Type B pancreatic cell (in vitro differentiated cells): ENCODE measurements around the gene ZNF827. TPM values are rescaled to one million over a fixed set of nuclear protein-coding genes. Genes with fewer than 3 reads are reported as not detected.

Source experiments
- DNase-seq: peaks from one replicate; pipeline ENCODE4 v3.0.0; 2021; ENCODE audit warnings: mixed read lengths; ENCODE audit not compliant: unreplicated experiment; ENCODE audit errors: extremely low spot score
- H3K27ac Mint-ChIP-seq: 2 replicates; pipeline ENCODE4 v1.8.0; 2021; ENCODE audit warnings: mild to moderate bottlenecking, mixed read lengths
- H3K27me3 Mint-ChIP-seq: 2 replicates; pipeline ENCODE4 v1.8.0; 2021; ENCODE audit warnings: mixed read lengths
- H3K36me3 Mint-ChIP-seq: 2 replicates; pipeline ENCODE4 v1.8.0; 2021; ENCODE audit warnings: mixed read lengths
- H3K4me1 Mint-ChIP-seq: one replicate; pipeline ENCODE4 v1.8.0; 2021; ENCODE audit warnings: mixed read lengths; ENCODE audit not compliant: unreplicated experiment
- H3K4me3 Mint-ChIP-seq: 2 replicates; pipeline ENCODE4 v1.8.0; 2021; ENCODE audit warnings: mild to moderate bottlenecking, mixed read lengths
- H3K9me3 Mint-ChIP-seq: 2 replicates; pipeline ENCODE4 v1.8.0; 2021; ENCODE audit warnings: mixed read lengths
- CTCF ChIP-seq: fragments of 200-600 bp; sonication (generic); conservative IDR thresholded peaks from 2 replicates; pipeline ENCODE4 v1.5.0; 2021; ENCODE audit warnings: antibody characterized with exemption, mild to moderate bottlenecking
- total RNA-seq: library from RNA; stranded (reverse); gene quantifications from 2 replicates; pipeline ENCODE4 v1.2.1, GENCODE V29; 2021; ENCODE audit warnings: low replicate concordance

Gene ZNF827
- total RNA-seq, 1 donor from 2014 or later: 39.9 TPM

GRCh38 chr4:145805490-145805889 lies 133.1 kb downstream of the ZNF827 start:
- DNase-seq: no peak
- Mint-ChIP-seq H3K27me3 (no peaks in the 10 kb centered on the region), H3K9me3 (peaks cover 9% of the 10 kb centered on the region), H3K4me1 (peaks cover 12% of the 10 kb centered on the region), H3K36me3 (peaks cover 20% of the 10 kb centered on the region), H3K4me3 (peak overlapping the region; percentile 23), H3K27ac (peak overlapping the region; percentile 84)
- no peak for TF ChIP-seq CTCF

- no peak for TF ChIP-seq CTCF
- no peaks in the 10 kb centered on the region for H3K27me3 Mint-ChIP-seq
- H3K9me3 Mint-ChIP-seq: peaks cover 5% of the 10 kb centered on the region
- H3K4me1 Mint-ChIP-seq: peaks cover 12% of the 10 kb centered on the region
- H3K36me3 Mint-ChIP-seq: peaks cover 17% of the 10 kb centered on the region
- H3K27ac Mint-ChIP-seq: peak overlapping the region; percentile 4
- no peak for DNase-seq
- no peak overlapping the region for H3K4me3 Mint-ChIP-seq
Observed at GRCh38 chr4:145804116-145804515, 134.5 kb downstream of the ZNF827 start.

GRCh38 chr4:145799223-145799622 lies 139.4 kb downstream of the ZNF827 start:
- Mint-ChIP-seq H3K4me3 (no peak overlapping the region), H3K27me3 (no peaks in the 10 kb centered on the region), H3K9me3 (no peaks in the 10 kb centered on the region), H3K36me3 (peaks cover 17% of the 10 kb centered on the region), H3K27ac (no peak overlapping the region), H3K4me1 (peaks cover 4% of the 10 kb centered on the region)
- no peak for DNase-seq
- no peak for TF ChIP-seq CTCF

GRCh38 chr4:145797278-145797677 lies 141.3 kb downstream of the ZNF827 start:
- Mint-ChIP-seq H3K36me3 (peaks cover 17% of the 10 kb centered on the region), H3K4me1 (peaks cover 4% of the 10 kb centered on the region), H3K27ac (no peak overlapping the region), H3K27me3 (no peaks in the 10 kb centered on the region), H3K9me3 (no peaks in the 10 kb centered on the region), H3K4me3 (no peak overlapping the region)
- no peak for DNase-seq
- TF ChIP-seq CTCF: no peak

GRCh38 chr4:145796346-145796745 lies 142.3 kb downstream of the ZNF827 start:
- H3K27me3 Mint-ChIP-seq: no peaks in the 10 kb centered on the region
- peaks cover 21% of the 10 kb centered on the region for H3K36me3 Mint-ChIP-seq
- DNase-seq: no peak
- H3K9me3 Mint-ChIP-seq: no peaks in the 10 kb centered on the region
- no peak for TF ChIP-seq CTCF
- peak overlapping the region; percentile 34 for H3K27ac Mint-ChIP-seq
- H3K4me1 Mint-ChIP-seq: peaks cover 4% of the 10 kb centered on the region
- H3K4me3 Mint-ChIP-seq: no peak overlapping the region

GRCh38 chr4:145795521-145795920 lies 143.1 kb downstream of the ZNF827 start:
- Mint-ChIP-seq H3K4me1 (peaks cover 4% of the 10 kb centered on the region), H3K27me3 (no peaks in the 10 kb centered on the region), H3K27ac (no peak overlapping the region), H3K9me3 (no peaks in the 10 kb centered on the region), H3K36me3 (peaks cover 21% of the 10 kb centered on the region), H3K4me3 (no peak overlapping the region)
- TF ChIP-seq CTCF: no peak
- DNase-seq: no peak
